Measurements from ENCODE around the gene NOD1.
"Not testable (repeated sequence)": the region's sequence is repeated elsewhere in the genome, so short reads cannot be mapped to it uniquely, and the experiment has no call there.

NOD1 gene

DNA sequence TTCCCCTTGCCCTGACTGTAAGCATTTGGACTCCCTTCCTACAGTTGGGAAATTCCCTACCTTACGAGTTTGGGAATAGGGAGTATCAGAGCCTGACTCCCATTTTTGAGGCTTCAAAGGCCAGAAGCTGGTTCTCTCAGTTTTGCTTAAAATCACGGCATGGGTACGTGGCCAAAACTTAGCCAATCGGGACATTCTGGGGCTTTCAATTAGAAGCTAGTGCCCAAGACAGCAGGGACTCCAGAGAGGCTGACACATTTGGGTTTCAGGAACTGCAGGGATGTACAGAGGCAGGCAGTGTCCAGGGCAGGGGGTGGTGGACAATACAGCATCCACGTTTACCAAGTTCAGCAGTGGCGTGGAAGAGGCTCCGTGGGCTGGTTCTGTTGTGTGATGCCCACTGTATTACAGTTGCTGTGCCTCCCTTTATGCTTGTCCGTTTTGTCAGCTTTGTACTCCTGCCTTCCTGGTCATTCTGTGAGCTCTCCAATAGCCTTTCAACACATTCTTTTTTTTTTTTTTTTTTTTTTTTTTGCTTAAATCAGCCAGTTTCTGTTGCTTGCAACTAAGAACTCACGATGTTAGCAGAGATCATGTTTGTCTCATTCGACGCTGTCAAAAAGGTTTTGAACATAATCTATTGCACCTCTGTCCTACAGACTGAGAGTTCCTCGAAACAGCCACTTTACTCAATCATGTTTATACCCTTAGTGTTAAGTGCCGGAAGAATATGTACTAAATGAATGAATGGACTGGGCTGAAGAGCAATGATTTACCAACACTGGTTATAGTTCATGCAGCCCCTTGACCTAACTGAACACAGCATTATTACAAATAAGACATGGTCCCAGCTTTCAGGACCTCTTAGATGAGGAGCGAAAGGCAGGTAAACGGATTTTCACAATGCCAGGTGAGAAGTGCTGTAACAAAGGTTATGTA, 25.0 kb upstream of the NOD1 start:
- DNase-seq (ENCODE audit: low spot score) = no peak

DNA sequence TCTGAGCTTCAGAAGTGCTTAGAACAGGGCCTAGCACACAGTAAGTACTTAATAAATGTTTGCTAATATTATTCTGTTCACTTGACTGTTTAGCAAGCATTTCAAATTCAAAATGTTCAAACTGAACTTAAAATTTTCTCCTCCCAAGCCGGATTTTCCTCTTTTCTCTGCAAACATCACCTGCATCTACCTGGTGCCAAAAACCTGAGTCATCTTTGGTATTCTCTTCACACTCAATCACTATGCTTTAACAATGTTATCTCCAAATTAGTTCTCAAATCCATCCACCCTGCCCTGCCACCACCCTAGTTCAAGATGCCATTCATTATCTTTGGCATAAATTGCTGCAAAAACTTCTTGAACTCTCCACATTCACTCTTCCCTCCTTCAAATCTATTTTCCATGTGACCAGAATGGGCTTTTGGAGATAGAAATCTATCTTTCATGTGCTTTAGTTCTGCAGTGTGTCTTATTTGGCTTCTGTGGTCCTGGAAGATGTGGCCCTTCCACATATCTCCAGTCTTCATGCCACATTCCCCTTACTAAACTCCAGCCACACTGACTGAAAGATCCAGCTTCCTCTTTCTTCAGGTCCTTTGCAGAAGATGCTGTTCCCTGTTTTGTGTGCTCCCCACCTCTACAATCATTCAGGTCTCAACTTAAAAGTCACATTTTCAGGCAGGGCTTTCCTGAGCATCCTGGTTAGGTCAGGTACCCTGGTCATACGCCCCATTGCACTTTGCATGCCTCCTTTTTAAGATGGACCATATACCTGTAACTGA, 24.1 kb upstream of the NOD1 start:
- DNase-seq (ENCODE audit: low spot score) = no peak

DNA sequence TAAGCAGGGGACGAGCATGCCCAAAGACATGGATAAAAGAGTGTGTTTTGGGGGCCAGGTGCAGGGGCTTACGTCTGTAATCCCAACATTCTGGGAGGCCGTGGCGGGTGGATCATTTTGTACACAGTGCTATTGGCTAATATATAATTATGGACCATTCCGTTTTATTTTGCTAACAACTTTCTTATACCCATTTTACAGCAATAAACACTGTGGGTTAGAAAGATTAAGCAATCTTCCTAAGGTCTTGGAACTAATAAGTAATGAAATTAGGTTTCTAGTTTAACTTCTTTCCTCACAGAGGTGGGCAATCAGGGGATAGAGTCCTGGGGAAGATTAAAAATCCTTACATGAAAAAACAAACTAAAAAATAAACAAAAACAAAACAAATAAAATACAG, 22.7 kb upstream of the NOD1 start:
- no peak for DNase-seq (ENCODE audit: low spot score)

GRCh38 chr7:30493228-30493627, 14.6 kb upstream of the NOD1 start:
- no peak for DNase-seq (ENCODE audit: low spot score)

DNA sequence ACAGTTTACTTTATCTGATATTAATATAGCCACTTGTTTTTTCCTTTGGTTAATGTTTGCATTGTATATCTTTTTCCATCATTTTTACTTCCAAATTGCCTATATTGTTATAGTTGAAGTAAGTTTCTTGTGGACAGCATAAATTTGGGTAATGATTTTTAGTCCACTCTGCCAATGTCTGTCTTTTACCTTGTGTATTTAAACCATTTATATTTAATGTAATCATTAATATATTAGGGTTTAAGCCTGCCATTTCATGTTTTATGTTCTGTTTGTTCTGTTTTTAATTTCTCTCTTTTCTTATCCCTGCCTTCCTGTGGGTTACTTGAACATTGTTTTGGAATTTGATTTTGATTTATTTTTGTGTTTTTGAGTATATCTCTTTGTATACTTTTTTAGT, 12.8 kb upstream of the NOD1 start:
- DNase-seq (ENCODE audit: low spot score) = no peak

DNA sequence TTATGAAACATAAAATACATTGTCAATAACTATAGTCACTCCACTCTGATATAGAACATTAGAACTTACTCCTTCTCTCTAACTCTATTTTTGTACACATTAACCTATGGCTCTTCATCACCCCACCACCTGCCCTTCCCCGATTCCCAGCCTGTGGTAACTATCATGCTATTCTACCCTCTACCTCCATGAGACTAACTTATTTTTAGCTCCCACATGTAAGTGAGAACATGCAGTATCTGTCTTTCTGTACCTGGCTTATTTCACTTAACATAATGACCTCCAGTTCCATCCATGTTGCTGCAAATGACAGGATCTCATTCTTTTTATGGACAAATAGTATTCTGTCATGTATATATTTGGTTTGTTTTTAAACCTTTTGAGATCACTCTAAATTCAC, 8.8 kb upstream of the NOD1 start:
- no peak for DNase-seq (ENCODE audit: low spot score)

- DNase-seq (ENCODE audit: low spot score) = no peak
Measured at GRCh38 chr7:30485667-30486066, 7.1 kb upstream of the NOD1 start.

DNA sequence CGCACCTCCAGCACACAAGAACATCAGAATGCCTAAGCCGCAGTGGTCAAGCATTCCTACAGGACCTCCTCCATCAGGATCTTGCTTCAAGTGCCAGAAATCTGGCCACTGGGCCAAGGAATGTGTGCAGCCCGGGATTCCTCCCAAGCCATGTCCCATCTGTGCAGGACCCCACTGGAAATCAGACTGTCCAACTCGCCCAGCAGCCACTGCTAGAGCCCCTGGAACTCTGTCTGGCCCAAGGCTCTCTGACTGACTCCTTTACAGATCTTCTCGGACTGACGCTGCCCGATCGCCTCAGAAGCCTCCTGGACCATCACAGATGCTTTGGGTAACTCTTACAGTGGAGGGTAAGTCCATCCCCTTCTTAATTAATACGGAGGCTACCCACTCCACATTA, 2.8 kb upstream of the NOD1 start:
- not testable (repeated sequence) for DNase-seq (ENCODE audit: low spot score)

DNA sequence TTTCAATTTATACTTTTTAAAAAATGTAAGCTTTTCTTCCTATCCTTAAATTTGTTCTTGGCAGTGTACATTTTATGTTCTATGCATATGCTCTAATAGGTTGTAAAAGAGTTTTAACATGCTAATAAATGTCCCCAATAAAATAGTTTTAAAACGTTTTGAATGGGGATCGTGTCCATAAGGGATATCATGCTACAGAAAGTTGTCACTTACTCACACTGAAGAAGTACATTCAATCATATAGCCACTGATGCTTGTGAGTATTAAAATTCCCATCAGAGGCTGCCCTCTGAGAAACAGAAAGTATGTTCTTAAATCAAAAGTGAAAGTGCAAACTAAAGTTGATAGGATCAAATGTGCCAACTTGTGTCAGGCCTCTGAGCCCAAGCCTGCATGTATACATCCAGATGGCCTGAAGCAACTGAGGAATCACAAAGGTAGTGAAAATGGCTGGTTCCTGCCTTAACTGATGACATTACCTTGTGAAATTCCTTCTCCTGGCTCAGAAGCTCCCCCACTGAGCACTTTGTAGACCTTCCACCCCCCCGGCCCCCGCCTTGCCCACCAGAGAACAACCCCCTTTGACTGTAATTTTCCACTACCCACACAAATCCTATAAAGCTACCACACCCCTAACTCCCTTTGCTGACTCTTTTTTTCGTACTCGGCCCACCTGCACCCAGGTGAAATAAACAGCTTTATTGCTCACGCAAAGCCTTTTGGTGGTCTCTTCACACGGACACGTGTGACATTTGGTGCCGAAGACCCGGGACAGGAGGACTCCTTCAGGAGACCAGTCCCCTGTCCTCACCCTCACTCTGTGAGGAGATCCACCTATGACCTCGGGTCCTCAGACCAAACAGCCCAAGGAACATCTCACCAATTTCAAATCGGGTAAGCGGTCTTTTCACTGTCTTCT, 877 bp upstream of the NOD1 start:
- DNase-seq (ENCODE audit: low spot score) = no peak

DNA sequence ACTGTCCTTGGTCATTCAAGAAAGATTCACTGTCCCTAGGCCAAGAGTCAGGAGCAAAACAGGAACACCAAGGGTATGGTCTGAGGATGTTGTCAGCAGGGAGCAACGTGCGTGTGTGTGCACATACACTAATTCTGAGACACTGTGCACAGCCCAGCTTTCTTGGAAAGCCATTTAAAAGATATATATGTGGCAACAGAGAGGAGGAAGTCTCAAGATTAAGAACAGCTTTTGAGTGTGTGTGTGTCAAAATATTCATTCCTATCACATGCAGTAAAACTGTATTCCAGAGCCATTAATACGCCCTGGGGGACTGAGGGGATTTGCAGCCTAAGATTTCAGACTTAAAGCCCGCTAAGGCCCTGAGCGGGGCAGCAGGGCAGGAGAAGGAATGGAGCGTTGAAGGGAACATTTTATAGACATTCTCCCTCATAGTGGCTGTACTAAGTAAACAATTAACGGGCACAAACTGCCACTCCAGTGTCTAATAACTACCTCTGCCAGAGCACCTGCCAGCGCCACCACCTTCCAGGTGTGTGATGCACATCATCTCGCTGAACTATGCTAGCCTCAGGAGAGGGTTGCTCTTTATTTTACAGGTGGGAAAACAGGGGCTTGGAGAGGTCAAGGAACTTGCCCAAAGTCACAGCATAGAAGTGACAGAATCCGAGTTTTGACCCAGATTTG, 2.0 kb downstream of the NOD1 start:
- DNase-seq (ENCODE audit: low spot score) = no peak

- DNase-seq (ENCODE audit: low spot score) = no peak
Measured at GRCh38 chr7:30475580-30475979, 3.0 kb downstream of the NOD1 start.

GRCh38 chr7:30474893-30475292, 3.7 kb downstream of the NOD1 start:
- no peak for DNase-seq (ENCODE audit: low spot score)

- DNase-seq (ENCODE audit: low spot score) = no peak
Measured at GRCh38 chr7:30474485-30474884, 4.1 kb downstream of the NOD1 start.

GRCh38 chr7:30473903-30474302, 4.7 kb downstream of the NOD1 start:
- no peak for DNase-seq (ENCODE audit: low spot score)

DNA sequence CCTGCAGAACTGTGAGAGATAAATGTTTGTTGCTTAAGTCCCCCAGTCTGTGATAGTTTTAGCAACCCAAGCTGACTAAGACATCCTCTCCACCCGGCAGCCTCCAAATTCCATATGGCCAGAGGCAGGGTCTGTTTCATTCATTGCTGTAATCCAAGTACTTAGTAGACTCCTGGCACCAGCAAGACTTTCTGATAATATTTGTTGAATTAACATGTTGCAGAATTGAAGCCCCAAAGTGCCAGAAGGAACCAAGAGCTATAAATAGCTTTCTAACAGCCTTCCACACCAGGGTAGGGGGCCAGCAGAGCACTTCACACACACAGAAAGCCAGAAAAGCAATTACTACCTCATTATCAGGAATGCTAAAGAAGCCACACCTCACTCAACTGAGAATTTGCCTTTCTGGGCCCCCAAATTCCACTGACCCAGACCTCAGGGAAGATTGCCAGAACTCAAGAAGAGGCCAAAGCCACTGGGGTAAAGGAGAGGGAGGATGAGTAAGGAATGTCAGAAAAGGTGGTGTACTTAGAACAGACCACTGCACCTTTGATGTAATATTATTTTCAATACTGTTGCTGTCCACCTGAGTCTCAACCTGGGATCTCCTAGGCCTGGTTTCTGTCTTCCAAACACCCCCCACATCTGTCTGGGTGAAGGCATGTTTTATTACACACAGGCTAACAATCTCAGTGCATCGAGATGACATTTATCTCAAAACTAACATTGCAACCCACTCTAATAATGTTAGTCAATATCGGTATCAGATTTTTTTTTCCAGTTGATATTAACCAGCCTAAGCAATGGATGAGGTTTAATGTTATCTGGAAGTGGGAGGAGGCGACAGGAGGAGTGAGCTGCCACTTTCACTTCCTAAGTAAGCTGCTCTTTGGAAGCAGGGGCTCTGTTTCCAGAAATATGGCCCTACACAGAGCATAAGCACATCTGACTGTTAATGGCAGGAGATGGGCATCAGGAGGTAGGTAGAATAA, 5.5 kb downstream of the NOD1 start:
- no peak for DNase-seq (ENCODE audit: low spot score)

GRCh38 chr7:30472081-30472783, 6.4 kb downstream of the NOD1 start:
- DNase-seq (ENCODE audit: low spot score) = no peak

GRCh38 chr7:30471205-30471604, 7.4 kb downstream of the NOD1 start:
- no peak for DNase-seq (ENCODE audit: low spot score)

- DNase-seq (ENCODE audit: low spot score) = no peak
Measured at GRCh38 chr7:30470771-30471170, 7.8 kb downstream of the NOD1 start.

DNA sequence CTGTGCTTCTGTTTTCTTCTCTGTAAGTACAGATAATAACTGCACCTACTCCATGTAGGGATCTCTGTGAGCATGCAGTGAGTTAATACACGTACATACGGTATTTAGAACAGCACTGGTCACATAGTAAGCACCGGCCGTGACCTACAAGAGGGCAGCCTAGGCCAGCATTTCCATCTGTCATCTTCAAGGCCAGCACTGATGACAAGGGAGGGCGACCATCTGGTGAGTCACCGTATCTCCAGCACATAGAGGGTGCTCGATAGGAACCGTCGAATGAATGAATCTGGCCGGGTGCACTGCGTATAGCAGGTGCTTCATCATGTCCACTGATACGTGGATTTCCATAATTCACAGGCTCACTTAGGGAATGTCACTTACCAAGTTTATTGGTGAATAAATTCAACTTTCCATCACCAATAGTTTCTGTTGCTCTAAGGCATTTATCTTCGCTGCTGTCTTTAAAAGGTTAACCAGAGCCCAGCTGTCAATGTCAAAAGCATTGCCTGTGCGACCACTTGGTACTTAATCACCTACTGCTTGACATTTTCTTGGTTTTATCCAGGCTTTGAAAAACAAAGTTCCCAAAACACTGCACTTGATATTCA, 8.3 kb downstream of the NOD1 start:
- DNase-seq (ENCODE audit: low spot score) = no peak

Data from left forelimb (tissue), 1 donor.